Gastrocnemius medialis (tissue), 4 donors: ENCODE results near the gene CAMTA1. TPM values are rescaled to one million over a fixed set of nuclear protein-coding genes. Genes with fewer than 3 reads are reported as not detected.

Experiments
- ATAC-seq, 2 donors: fragments of 150-250 bp; one replicate each; pipeline ENCODE4 v1.9.1; 2016
- DNase-seq, 2 donors: peaks; one replicate each; pipeline ENCODE4 v3.0.0-alpha.2; 2019
- H3K27ac ChIP-seq, 4 donors: fragments of 200-600 bp; sonication (generic); 1 replicate in 1 of 4; 2 replicates in 3 of 4; pipeline ENCODE4 v1.5.1; 2016 to 2018; ENCODE audit warnings: mild to moderate bottlenecking in 2 of 4, moderate library complexity in 1 of 4
- H3K27me3 ChIP-seq, 3 donors: fragments of 200-600 bp; sonication (generic) in 2 of 3; 1 replicate in 1 of 3; 2 replicates in 2 of 3; pipeline versions ENCODE4 v1.5.1 to v1.6.0; 2016 to 2019; ENCODE audit warnings: mild to moderate bottlenecking in 1 of 3, moderate library complexity in 1 of 3
- H3K36me3 ChIP-seq, 2 donors: fragments of 200-600 bp; sonication (generic) in 1 of 2; one replicate each; pipeline ENCODE4 v1.5.1; 2017 to 2018
- H3K4me1 ChIP-seq, 2 donors: fragments of 200-600 bp; sonication (generic) in 1 of 2; one replicate each; pipeline ENCODE4 v1.5.1; 2016 to 2017; ENCODE audit warnings: mild to moderate bottlenecking in 2 of 2
- H3K4me3 ChIP-seq, 4 donors: fragments of 200-600 bp; sonication (generic) in 3 of 4; 1 replicate in 1 of 4; 2 replicates in 3 of 4; pipeline ENCODE4 v1.5.1; 2016 to 2019; ENCODE audit warnings: mild to moderate bottlenecking in 2 of 4
- H3K9me3 ChIP-seq, 3 donors: fragments of 200-600 bp; sonication (generic) in 2 of 3; 1 replicate in 1 of 3; 2 replicates in 2 of 3; pipeline ENCODE4 v1.5.1; 2016 to 2019
- POLR2A ChIP-seq, 2 donors: fragments of 450-650 bp; IDR thresholded peaks; one replicate each; pipeline ENCODE4 v1.6.1; 2017; ENCODE audit warnings: antibody characterized with exemption in 2 of 2, mild to moderate bottlenecking in 2 of 2, moderate library complexity in 2 of 2
- in situ Hi-C, 4 donors: fragments of 200-750 bp; cut with MboI; loops; one replicate each; pipeline versions ENCODE4 v1.15.0 to v1.8.0; 2017; ENCODE audit warnings: low sequenced_read_pairs in 4 of 4
- intact Hi-C: fragments of 100-400 bp; cut with DNase I; formaldehyde crosslinking; loops from one replicate; pipeline ENCODE4 v1.15.1; 2023; ENCODE audit warnings: low total_unique reads
- total RNA-seq, 4 donors: library from RNA; depleted of rRNA; stranded (reverse); fragments of >200 nt; gene quantifications; one replicate each; pipeline versions ENCODE4 v1.1.0 to v1.2.3, GENCODE V29; 2016
- TF ChIP-seq, protein P1 (sequence below), 5 experiments: fragments of 450-650 bp in 3 of 5; fragments of 200-600 bp in 2 of 5; sonication (generic) in 2 of 5; IDR thresholded peaks in 4 of 5; conservative IDR thresholded peaks in 1 of 5; 1 replicate in 4 of 5; 2 replicates in 1 of 5; pipeline ENCODE4 v1.5.1; 2016 to 2019; ENCODE audit warnings: antibody characterized with exemption in 5 of 5, mild to moderate bottlenecking in 3 of 5, moderate library complexity in 3 of 5

CAMTA1 gene
- total RNA-seq, 4 donors from 2014 or later: 60.5 to 113 (median 70.4) TPM

DNA sequence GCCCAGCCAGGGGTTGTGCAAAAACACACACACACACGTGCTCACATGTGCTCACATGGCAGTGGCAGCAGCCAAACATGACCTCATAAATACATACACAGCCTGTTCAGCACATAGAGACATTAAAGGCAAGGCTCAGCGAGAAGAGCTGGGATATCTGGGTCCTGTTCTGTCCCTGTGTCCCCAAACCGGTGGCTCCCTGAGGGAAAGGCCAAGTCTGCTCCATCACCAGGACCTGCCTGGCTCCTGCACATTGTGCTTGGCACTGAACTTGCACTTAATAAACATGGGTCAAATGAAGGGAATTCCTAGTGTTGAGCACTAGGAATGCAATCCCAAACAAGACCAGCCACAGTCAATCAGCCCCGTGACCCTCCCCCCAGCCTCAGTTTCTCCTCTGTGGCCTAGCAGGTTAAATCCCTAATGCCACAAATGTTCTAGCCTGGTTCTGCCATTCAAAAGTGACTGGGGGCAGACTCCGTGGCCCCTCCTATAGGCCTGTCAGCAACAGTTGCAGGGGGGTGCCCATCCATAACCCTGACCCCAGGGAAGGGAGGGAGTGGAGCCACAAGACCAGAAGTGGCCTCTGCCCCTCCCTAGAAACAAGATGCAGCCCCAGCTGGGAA is 825.0 kb downstream of the CAMTA1 start:
- intact Hi-C loops: no loop called here
- H3K27ac ChIP-seq: no peak overlapping the region
- H3K36me3 ChIP-seq: no peaks in the 10 kb centered on the region
- H3K4me3 ChIP-seq: no peak overlapping the region
- ATAC-seq: no peak
- no peaks in the 10 kb centered on the region for H3K27me3 ChIP-seq
- DNase-seq: no peak
- H3K4me1 ChIP-seq: no peaks in the 10 kb centered on the region
- in situ Hi-C loops: no loop called here
- TF ChIP-seq, protein P1, sequence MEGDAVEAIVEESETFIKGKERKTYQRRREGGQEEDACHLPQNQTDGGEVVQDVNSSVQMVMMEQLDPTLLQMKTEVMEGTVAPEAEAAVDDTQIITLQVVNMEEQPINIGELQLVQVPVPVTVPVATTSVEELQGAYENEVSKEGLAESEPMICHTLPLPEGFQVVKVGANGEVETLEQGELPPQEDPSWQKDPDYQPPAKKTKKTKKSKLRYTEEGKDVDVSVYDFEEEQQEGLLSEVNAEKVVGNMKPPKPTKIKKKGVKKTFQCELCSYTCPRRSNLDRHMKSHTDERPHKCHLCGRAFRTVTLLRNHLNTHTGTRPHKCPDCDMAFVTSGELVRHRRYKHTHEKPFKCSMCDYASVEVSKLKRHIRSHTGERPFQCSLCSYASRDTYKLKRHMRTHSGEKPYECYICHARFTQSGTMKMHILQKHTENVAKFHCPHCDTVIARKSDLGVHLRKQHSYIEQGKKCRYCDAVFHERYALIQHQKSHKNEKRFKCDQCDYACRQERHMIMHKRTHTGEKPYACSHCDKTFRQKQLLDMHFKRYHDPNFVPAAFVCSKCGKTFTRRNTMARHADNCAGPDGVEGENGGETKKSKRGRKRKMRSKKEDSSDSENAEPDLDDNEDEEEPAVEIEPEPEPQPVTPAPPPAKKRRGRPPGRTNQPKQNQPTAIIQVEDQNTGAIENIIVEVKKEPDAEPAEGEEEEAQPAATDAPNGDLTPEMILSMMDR (IDR thresholded peaks at IDR 0.05 in 4 of 5, conservative IDR thresholded peaks at IDR 0.05 in 1 of 5): no peak
- no peak for TF ChIP-seq POLR2A (IDR thresholded peaks at IDR 0.05)
- no peaks in the 10 kb centered on the region for H3K9me3 ChIP-seq

DNA sequence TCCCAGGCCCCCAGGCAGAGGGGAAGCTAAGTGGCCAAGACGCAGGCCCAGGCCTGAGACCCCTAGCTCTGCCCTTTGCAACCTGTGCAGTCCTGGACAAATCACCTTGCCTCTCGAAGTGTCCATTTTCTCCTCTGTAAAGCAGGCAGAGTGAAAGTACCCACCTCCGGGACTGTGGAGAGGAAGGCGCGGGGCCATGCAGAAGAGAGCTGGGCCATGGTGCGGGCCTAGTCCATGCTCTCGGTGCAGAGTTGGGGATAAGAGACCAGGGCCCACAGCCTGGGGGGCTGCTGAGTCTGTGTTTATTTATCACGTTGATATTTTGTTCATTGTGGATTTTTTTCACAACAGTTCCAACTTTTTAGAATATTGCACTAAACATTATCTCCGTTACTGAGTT is 825.7 kb downstream of the CAMTA1 start:
- Histone ChIP-seq H3K27me3 (no peaks in the 10 kb centered on the region), H3K27ac (no peak overlapping the region), H3K4me3 (no peak overlapping the region), H3K4me1 (no peaks in the 10 kb centered on the region), H3K36me3 (no peaks in the 10 kb centered on the region), H3K9me3 (no peaks in the 10 kb centered on the region)
- ATAC-seq: no peak
- TF ChIP-seq, protein P1 (IDR thresholded peaks at IDR 0.05 in 4 of 5, conservative IDR thresholded peaks at IDR 0.05 in 1 of 5): no peak
- TF ChIP-seq POLR2A (IDR thresholded peaks at IDR 0.05): no peak
- no peak for DNase-seq
- in situ Hi-C loops (no loop called here), intact Hi-C loops (no loop called here)

DNA sequence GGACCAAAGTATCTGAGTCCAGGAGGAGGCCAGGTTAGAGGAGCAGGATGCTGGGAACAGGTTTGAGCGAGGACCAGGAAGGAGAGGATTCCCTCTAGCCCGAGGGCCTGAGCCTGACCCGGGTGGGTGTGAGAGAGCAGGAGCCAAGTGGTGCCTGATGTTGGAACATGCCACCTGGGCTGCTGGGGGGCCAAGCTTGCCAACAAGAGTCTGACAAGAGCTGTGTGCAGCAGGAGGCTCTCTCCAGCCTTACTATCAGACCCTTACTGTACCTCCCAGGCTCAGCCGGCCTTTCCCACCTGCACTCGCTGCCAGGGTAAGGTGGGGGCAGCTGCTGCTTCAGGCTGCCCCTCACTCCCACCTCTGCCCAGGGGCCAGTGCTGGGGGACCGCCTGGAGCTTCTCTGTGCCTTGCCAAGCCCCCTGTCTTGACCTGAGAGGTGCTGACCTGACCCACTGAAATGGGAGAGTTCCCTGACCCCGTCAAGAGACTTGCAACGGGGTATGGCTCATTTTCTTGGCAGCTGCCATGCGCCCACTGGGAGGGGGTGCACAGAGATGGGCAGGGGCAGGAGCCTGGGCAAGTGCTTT is 826.3 kb downstream of the CAMTA1 start:
- Histone ChIP-seq H3K27ac (no peak overlapping the region), H3K4me3 (no peak overlapping the region), H3K36me3 (no peaks in the 10 kb centered on the region), H3K27me3 (no peaks in the 10 kb centered on the region), H3K9me3 (no peaks in the 10 kb centered on the region), H3K4me1 (peaks cover under 1% of the 10 kb centered on the region in 2 donors)
- ATAC-seq (no peak), DNase-seq (no peak)
- intact Hi-C loops: no loop called here
- TF ChIP-seq, protein P1 (IDR thresholded peaks at IDR 0.05 in 4 of 5, conservative IDR thresholded peaks at IDR 0.05 in 1 of 5): no peak
- in situ Hi-C loops: no loop called here

DNA sequence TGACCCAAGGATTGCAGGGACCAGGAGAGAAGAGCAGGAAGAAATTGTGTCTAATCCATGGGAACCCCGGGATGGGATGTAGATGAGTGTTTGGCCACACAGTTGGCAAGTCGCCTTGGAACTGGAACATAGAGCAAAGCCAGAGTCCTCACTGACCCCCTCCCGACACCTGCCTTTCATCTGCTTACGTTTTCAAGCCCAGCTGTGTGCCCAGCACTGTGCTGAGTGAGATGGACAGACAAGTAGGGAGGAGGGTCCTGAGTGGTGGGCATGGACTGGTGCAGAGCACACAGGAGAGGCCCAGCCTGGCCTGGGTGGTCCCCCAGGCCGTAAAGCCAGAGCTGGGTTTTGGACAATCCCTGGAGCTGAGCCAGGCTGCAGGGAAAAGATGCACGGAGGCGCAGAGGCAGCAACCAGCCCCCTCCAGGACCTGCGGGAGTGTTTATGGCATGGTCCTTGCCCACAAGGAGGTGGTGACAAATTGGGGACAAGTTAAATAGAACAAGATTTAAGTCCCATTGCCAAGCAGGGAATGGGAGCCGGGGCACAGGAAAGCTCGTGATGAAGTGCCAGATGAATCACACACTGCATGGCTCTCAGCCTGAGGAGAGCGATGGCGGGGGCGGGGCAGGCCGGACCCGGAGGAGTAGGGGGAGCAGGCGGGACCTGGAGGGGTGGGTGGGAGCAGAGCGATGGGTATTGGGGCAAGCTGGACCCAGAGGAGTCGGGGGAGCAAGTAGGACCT is 828.0 kb downstream of the CAMTA1 start:
- H3K27me3 ChIP-seq: no peaks in the 10 kb centered on the region
- peak in 1 of 2 donors; percentile 30 for ATAC-seq
- no peak for TF ChIP-seq POLR2A (IDR thresholded peaks at IDR 0.05)
- TF ChIP-seq, protein P1 (IDR thresholded peaks at IDR 0.05 in 4 of 5, conservative IDR thresholded peaks at IDR 0.05 in 1 of 5): no peak
- in situ Hi-C loops: no loop called here
- H3K4me3 ChIP-seq: no peak overlapping the region
- no peak overlapping the region for H3K27ac ChIP-seq
- no peak for DNase-seq
- peaks cover 8 to 9% of the 10 kb centered on the region in 2 donors for H3K4me1 ChIP-seq
- H3K36me3 ChIP-seq: no peaks in the 10 kb centered on the region
- no peaks in the 10 kb centered on the region for H3K9me3 ChIP-seq
- intact Hi-C loops: no loop called here
